ENCODE results near the gene GIMAP8. TPM values are rescaled to one million over a fixed set of nuclear protein-coding genes. Genes with fewer than 3 reads are reported as not detected.

The GIMAP8 gene
- total RNA-seq, 1 experiment from 2014 or later, result not detected

- no peak overlapping the region for H3K4me3 Mint-ChIP-seq
- Histone ChIP-seq H3K9ac (ENCODE audit: extremely low read depth, insufficient read length, low read length) (no peak overlapping the region), H4K8ac (replicated peaks; ENCODE audit: insufficient read length, low read depth, low read length) (no peak overlapping the region), H2AK5ac (ENCODE audit: insufficient read length, low read length) (no peak overlapping the region), H2AFZ (ENCODE audit: low read length) (no peak overlapping the region), H2BK20ac (ENCODE audit: low read depth, low read length, poor library complexity, severe bottlenecking) (no peak overlapping the region), H3K9me3 (ENCODE audit: control insufficient read depth, low read depth, low read length) (no peaks in the 10 kb centered on the region), H2BK120ac (ENCODE audit: low read depth, low read length, poor library complexity, severe bottlenecking) (no peak overlapping the region), H3K4me1 (ENCODE audit: insufficient read depth, low read length) (no peaks in the 10 kb centered on the region), H4K5ac (ENCODE audit: insufficient read length, low read depth, low read length) (no peak overlapping the region), H2BK5ac (ENCODE audit: insufficient read length, low read length) (no peak overlapping the region), H3T11ph (ENCODE audit: low read length) (no peak overlapping the region), H4K20me1 (ENCODE audit: control insufficient read depth, insufficient read depth, insufficient read length) (no peaks in the 10 kb centered on the region), H3K14ac (ENCODE audit: insufficient read depth, low read length) (no peak overlapping the region), H3K23ac (ENCODE audit: insufficient read length, low read depth, low read length) (no peak overlapping the region), H3K27me3 (ENCODE audit: insufficient read depth, low read length) (no peaks in the 10 kb centered on the region), H3K56ac (ENCODE audit: insufficient read length, low read depth, low read length) (no peak overlapping the region), H3K4ac (ENCODE audit: low read depth, low read length) (no peak overlapping the region), H3K18ac (ENCODE audit: insufficient read length, low read depth, low read length) (no peak overlapping the region), H3K79me1 (ENCODE audit: insufficient read depth, low read depth, low read length, poor library complexity, severe bottlenecking) (no peaks in the 10 kb centered on the region), H3K4me2 (ENCODE audit: insufficient read depth, insufficient read length, low read length) (no peak overlapping the region), H2BK12ac (ENCODE audit: insufficient read length, low read depth, low read length) (no peak overlapping the region), H4K91ac (ENCODE audit: insufficient read length, low read depth, low read length) (no peak overlapping the region), H3K27ac (ENCODE audit: insufficient read length, low read depth, low read length) (no peak overlapping the region), H3K23me2 (ENCODE audit: insufficient read length, low read depth, low read length, poor library complexity, severe bottlenecking) (no peaks in the 10 kb centered on the region), H2BK15ac (ENCODE audit: low read depth, low read length) (no peak overlapping the region), H3K79me2 (ENCODE audit: insufficient read depth, low read length) (no peaks in the 10 kb centered on the region)
- no peaks in the 10 kb centered on the region for H3K4me1 Mint-ChIP-seq
- no peak for TF ChIP-seq CTCF (conservative IDR thresholded peaks at IDR 0.05)
- H3K9me3 Mint-ChIP-seq, result peaks cover 7 to 19% of the 10 kb centered on the region in 2 experiments; a peak in 3 of 5 replicates
- DNase-seq, result no peak
- no peaks in the 10 kb centered on the region for H3K36me3 Mint-ChIP-seq (ENCODE audit: insufficient read depth in 1 of 3, low read depth in 3 of 3)
- no peak overlapping the region for H3K27ac Mint-ChIP-seq
- WGBS (ENCODE audit: extremely low coverage, insufficient read length, low lambda C conversion rate), result no CpG with 5 or more reads among the region's 4 CpGs
- peaks cover 47% of the 10 kb centered on the region for H3K27me3 Mint-ChIP-seq (ENCODE audit: low read depth)
Measured at GRCh38 chr7:150503155-150503554, 52.7 kb downstream of the GIMAP8 start.

All from H9 (cell line).